ENCODE results near the gene KLF7. TPM values are rescaled to one million over a fixed set of nuclear protein-coding genes. Genes with fewer than 3 reads are reported as not detected.

The KLF7 gene
- polyA plus RNA-seq, 3 donors: 9.4 to 40.7 (median 10.3) TPM

DNA sequence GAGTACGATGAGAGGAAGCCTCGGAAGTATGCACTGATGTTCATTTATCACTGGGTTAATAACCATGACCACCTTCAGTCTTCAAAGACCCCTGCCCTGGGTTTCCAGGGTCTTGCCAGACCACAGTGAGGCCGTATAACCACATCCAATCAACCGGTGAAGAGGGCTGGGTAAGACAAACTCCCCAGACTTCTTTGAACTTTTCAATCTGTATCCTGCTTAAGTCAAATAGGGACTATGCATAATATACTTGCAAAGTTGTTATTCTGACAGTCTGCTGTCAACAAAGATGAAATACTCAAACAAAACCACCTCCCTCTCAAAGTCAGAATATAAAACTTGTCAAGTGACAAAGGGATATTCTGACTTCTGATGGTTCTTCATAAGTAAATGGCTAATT is 54.0 kb downstream of the KLF7 start:
- TF ChIP-seq, protein P1, sequence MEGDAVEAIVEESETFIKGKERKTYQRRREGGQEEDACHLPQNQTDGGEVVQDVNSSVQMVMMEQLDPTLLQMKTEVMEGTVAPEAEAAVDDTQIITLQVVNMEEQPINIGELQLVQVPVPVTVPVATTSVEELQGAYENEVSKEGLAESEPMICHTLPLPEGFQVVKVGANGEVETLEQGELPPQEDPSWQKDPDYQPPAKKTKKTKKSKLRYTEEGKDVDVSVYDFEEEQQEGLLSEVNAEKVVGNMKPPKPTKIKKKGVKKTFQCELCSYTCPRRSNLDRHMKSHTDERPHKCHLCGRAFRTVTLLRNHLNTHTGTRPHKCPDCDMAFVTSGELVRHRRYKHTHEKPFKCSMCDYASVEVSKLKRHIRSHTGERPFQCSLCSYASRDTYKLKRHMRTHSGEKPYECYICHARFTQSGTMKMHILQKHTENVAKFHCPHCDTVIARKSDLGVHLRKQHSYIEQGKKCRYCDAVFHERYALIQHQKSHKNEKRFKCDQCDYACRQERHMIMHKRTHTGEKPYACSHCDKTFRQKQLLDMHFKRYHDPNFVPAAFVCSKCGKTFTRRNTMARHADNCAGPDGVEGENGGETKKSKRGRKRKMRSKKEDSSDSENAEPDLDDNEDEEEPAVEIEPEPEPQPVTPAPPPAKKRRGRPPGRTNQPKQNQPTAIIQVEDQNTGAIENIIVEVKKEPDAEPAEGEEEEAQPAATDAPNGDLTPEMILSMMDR (IDR thresholded peaks at IDR 0.05): no peak
- no peak overlapping the region for H3K4me3 Mint-ChIP-seq
- 100% methylated on average over 4 of the region's 4 CpGs for WGBS (ENCODE audit: insufficient coverage)
- no peak for DNase-seq
- peaks cover 52% of the 10 kb centered on the region for H3K79me2 ChIP-seq (ENCODE audit: insufficient read depth, low read length)
- H3K27ac Mint-ChIP-seq: peak overlapping the region in 1 of 7 donors; percentile 41
- H3K4me3 ChIP-seq (replicated peaks in 1 of 3; ENCODE audit: low read depth in 2 of 3, low read length in 3 of 3): no peak overlapping the region
- no peak overlapping the region for H3K9ac ChIP-seq (ENCODE audit: insufficient read depth, low read length, poor library complexity, severe bottlenecking)
- peaks cover 100% of the 10 kb centered on the region for H4K20me1 ChIP-seq (ENCODE audit: insufficient read depth, low read length)
- peaks cover 0 to 1% (median 1%) of the 10 kb centered on the region in 3 donors for H3K27me3 Mint-ChIP-seq (ENCODE audit: low read depth in 3 of 3)
- no peaks in the 10 kb centered on the region for H3K27me3 ChIP-seq (ENCODE audit: control insufficient read depth in 2 of 2, insufficient read depth in 2 of 2, low read length in 2 of 2)
- intact Hi-C loops (cut with micrococcal nuclease): no loop called here
- no peak overlapping the region for H3K4me2 ChIP-seq (replicated peaks; ENCODE audit: extremely low read depth, low read length, poor library complexity, severe bottlenecking)
- H3K4me1 Mint-ChIP-seq: peaks cover 30% of the 10 kb centered on the region
- H3K9me3 ChIP-seq (replicated peaks in 1 of 2; ENCODE audit: control insufficient read depth in 1 of 2, insufficient read depth in 1 of 2, low read length in 2 of 2): no peaks in the 10 kb centered on the region
- H3K9me3 Mint-ChIP-seq: no peaks in the 10 kb centered on the region
- H3K36me3 Mint-ChIP-seq: peaks cover 57% of the 10 kb centered on the region in 2 donors
- H3K36me3 ChIP-seq (replicated peaks in 1 of 2; ENCODE audit: control insufficient read depth in 1 of 2, insufficient read depth in 2 of 2, low read length in 2 of 2): peaks cover 3 to 80% of the 10 kb centered on the region in 2 donors
- H2AFZ ChIP-seq (ENCODE audit: insufficient read depth, low read depth, low read length, poor library complexity, severe bottlenecking): no peak overlapping the region
- H3K27ac ChIP-seq (ENCODE audit: low read depth in 1 of 2, low read length in 2 of 2): peak overlapping the region in 1 of 2 donors; percentile 49
- peaks cover 16 to 24% of the 10 kb centered on the region in 2 donors for H3K4me1 ChIP-seq (ENCODE audit: control insufficient read depth in 1 of 2, insufficient read depth in 2 of 2, low read length in 2 of 2)

DNA sequence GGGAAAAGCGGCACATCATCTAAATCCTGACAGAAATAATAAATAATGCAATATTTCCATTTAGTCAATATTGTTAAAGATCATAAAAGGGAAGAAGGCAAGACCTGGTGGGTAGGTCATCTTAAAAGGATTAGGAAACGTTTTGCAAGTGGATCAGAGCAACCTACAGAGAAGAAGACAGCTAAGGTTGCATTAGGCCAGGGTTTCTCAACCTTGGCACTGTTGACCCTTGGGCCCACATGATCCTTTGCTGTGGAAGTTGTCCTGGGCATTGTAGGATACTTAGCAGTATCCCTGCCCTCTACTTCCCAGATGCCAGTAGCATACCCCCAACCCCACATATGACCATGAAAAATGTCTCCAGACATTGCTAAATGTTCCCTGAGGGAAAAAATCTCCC is 55.0 kb downstream of the KLF7 start:
- Histone ChIP-seq H4K20me1 (ENCODE audit: insufficient read depth, low read length) (peaks cover 95% of the 10 kb centered on the region), H3K4me3 (replicated peaks in 1 of 3; ENCODE audit: low read depth in 2 of 3, low read length in 3 of 3) (no peak overlapping the region), H2AFZ (ENCODE audit: insufficient read depth, low read depth, low read length, poor library complexity, severe bottlenecking) (no peak overlapping the region), H3K27me3 (ENCODE audit: control insufficient read depth in 2 of 2, insufficient read depth in 2 of 2, low read length in 2 of 2) (no peaks in the 10 kb centered on the region), H3K36me3 (replicated peaks in 1 of 2; ENCODE audit: control insufficient read depth in 1 of 2, insufficient read depth in 2 of 2, low read length in 2 of 2) (peaks cover 11 to 87% of the 10 kb centered on the region in 2 donors), H3K79me2 (ENCODE audit: insufficient read depth, low read length) (peaks cover 43% of the 10 kb centered on the region), H3K27ac (ENCODE audit: low read depth in 1 of 2, low read length in 2 of 2) (peak overlapping the region in 1 of 2 donors; percentile 49), H3K4me2 (replicated peaks; ENCODE audit: extremely low read depth, low read length, poor library complexity, severe bottlenecking) (no peak overlapping the region), H3K9ac (ENCODE audit: insufficient read depth, low read length, poor library complexity, severe bottlenecking) (no peak overlapping the region), H3K9me3 (replicated peaks in 1 of 2; ENCODE audit: control insufficient read depth in 1 of 2, insufficient read depth in 1 of 2, low read length in 2 of 2) (no peaks in the 10 kb centered on the region), H3K4me1 (ENCODE audit: control insufficient read depth in 1 of 2, insufficient read depth in 2 of 2, low read length in 2 of 2) (peaks cover 16 to 24% of the 10 kb centered on the region in 2 donors)
- Mint-ChIP-seq H3K27me3 (ENCODE audit: low read depth in 3 of 3) (peaks cover 0 to 1% (median 1%) of the 10 kb centered on the region in 3 donors), H3K27ac (peak overlapping the region in 6 of 7 donors; percentile 17 to 65 (median 52)), H3K4me1 (peaks cover 25% of the 10 kb centered on the region), H3K9me3 (no peaks in the 10 kb centered on the region), H3K4me3 (no peak overlapping the region), H3K36me3 (peaks cover 61 to 63% of the 10 kb centered on the region in 2 donors)
- no peak for DNase-seq
- intact Hi-C loops (cut with micrococcal nuclease): no loop called here
- WGBS (ENCODE audit: insufficient coverage): no CpG with 5 or more reads among the region's 2 CpGs
- TF ChIP-seq, protein P1 (IDR thresholded peaks at IDR 0.05): no peak

All from CD14-positive monocyte (primary cell).